HG02763 (cell line): Measurements from ENCODE around the gene TBC1D25.

Source experiments
- ATAC-seq: cut with Tn5 transposase; IDR thresholded peaks from one replicate; pipeline ENCODE4 v1.9.1; 2021; ENCODE audit warnings: mild to moderate bottlenecking, moderate library complexity; ENCODE audit not compliant: unreplicated experiment

The TBC1D25 gene

DNA sequence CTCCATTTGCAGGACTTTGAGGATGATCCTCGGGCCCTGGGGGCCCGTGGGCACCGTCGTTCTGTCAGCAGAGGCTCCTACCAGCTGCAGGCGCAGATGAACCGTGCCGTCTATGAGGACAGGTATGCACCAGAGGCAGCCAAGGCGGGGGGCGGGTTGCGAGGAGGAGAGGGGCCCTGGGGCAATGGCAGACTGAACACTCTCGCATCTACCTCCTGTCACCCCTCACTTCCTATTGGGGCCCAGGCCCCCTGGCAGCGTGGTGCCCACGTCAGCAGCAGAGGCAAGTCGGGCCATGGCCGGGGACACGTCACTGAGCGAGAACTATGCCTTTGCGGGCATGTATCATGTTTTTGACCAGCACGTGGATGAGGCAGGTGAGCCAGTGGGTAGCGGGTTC lies 59.8 kb downstream of the TBC1D25 start:
- ATAC-seq, result no peak

DNA sequence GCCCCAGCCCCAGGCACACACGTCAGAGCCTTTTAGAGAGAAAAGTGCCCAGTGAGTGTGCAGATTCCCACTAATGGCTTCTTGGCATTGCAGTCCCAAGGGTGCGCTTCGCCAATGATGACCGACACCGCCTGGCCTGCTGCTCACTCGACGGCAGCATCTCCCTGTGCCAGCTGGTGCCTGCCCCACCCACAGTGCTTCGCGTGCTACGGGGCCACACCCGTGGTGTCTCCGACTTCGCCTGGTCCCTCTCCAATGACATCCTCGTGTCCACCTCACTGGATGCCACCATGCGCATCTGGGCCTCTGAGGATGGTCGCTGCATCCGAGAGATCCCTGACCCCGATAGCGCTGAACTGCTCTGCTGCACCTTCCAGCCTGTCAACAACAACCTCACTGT lies 60.7 kb downstream of the TBC1D25 start:
- ATAC-seq, result no peak

- ATAC-seq, result no peak
Observed at GRCh38 chrX:48601741-48602394, 62.4 kb downstream of the TBC1D25 start.

GRCh38 chrX:48604701-48605100 lies 65.2 kb downstream of the TBC1D25 start:
- no peak for ATAC-seq

DNA sequence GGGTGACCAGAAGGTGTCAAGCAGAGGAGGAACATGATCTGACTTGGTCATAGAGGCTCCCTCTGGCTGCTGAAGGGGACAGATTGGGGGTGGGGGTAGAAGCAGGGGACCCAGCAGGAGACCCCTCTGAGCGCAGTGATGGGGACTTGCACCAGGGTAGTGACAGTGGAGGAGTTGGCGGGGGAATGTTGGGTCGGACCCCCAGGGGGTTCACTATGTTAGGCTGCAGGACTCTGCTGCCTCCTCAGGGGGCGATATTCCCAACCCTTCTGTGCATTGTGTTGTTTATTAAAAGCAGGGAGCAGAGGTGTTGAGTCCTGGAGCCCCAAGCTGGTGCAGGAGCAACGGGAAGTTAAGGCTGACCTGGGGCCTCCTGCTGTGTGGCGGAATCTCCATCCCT lies 66.6 kb downstream of the TBC1D25 start:
- ATAC-seq, result no peak

DNA sequence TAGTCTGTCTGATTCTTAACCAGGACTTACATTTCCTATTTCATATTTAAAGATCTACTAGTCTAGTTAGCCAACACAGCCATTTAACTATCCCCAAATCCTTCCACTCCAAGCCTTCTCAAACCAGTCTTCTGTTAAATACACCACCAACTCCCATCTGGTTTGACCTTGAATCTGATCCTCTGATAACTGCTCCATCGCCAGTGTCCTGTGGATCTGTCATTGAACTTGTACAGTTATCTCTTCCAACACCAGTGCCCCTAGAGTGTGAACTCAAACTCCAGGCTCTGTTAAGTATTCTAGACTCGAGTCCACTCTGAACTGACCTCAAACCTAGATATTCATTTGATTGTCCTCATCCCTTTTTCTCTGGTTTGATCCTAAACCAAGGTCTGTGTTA lies 72.2 kb downstream of the TBC1D25 start:
- ATAC-seq, result no peak
